CD4-positive, alpha-beta T cell treated with Interleukin-1 beta for 1 hour (primary cell): ENCODE measurements around the gene CAPN14.

ENCODE experiments used
- DNase-seq, 2 donors: peaks; one replicate each; pipeline ENCODE4 v3.0.0-alpha.2; 2020 to 2022

Gene CAPN14

GRCh38 chr2:31217465-31218200, at the start of gene CAPN14:
Gene CAPN14, minus strand, starts transcription at chr2:31217515. Its CDS starts 12,068 bp downstream, at chr2:31205447.
- no peak for DNase-seq

GRCh38 chr2:31266804-31267203, 49.5 kb upstream of the CAPN14 start:
- no peak for DNase-seq

GRCh38 chr2:31265234-31265633, 47.9 kb upstream of the CAPN14 start:
- no peak for DNase-seq

- no peak for DNase-seq
These were observed 46.4 kb upstream of the CAPN14 start for GRCh38 chr2:31263636-31264190.

GRCh38 chr2:31260870-31261269, 43.6 kb upstream of the CAPN14 start:
- DNase-seq, result no peak

- no peak for DNase-seq
These were observed 41.8 kb upstream of the CAPN14 start for GRCh38 chr2:31259075-31259474.

- DNase-seq, result no peak
These were observed 41.0 kb upstream of the CAPN14 start for GRCh38 chr2:31258351-31258750.

GRCh38 chr2:31256611-31257382, 39.5 kb upstream of the CAPN14 start:
- DNase-seq, result no peak

- DNase-seq, result no peak
These were observed 38.7 kb upstream of the CAPN14 start for GRCh38 chr2:31255911-31256571.

- no peak for DNase-seq
These were observed 37.2 kb upstream of the CAPN14 start for GRCh38 chr2:31254237-31255203.

- no peak for DNase-seq
These were observed 36.2 kb upstream of the CAPN14 start for GRCh38 chr2:31253356-31254131.

GRCh38 chr2:31251851-31252250, 34.5 kb upstream of the CAPN14 start:
- DNase-seq, result no peak

- no peak for DNase-seq
These were observed 33.7 kb upstream of the CAPN14 start for GRCh38 chr2:31251018-31251417.

GRCh38 chr2:31249009-31249690, 31.8 kb upstream of the CAPN14 start:
- DNase-seq, result no peak

GRCh38 chr2:31248139-31248538, 30.8 kb upstream of the CAPN14 start:
- no peak for DNase-seq

GRCh38 chr2:31247711-31248110, 30.4 kb upstream of the CAPN14 start:
- DNase-seq, result no peak

- no peak for DNase-seq
These were observed 29.0 kb upstream of the CAPN14 start for GRCh38 chr2:31246184-31246852.

GRCh38 chr2:31244101-31244500, 26.8 kb upstream of the CAPN14 start:
- no peak for DNase-seq

GRCh38 chr2:31243053-31243452, 25.7 kb upstream of the CAPN14 start:
- DNase-seq, result no peak

GRCh38 chr2:31241625-31242270, 24.4 kb upstream of the CAPN14 start:
- DNase-seq, result no peak
